Mononuclear cell (primary cell): ENCODE results near the gene SLA2. TPM values are rescaled to one million over a fixed set of nuclear protein-coding genes. Genes with fewer than 3 reads are reported as not detected.
"Not testable (repeated sequence)": the region's sequence is repeated elsewhere in the genome, so short reads cannot be mapped to it uniquely, and the experiment has no call there.

Source experiments
- H3K27me3 ChIP-seq: 2 replicates; pipeline ENCODE4 v1.6.0; 2011; ENCODE audit warnings: low read length, control low read depth; ENCODE audit not compliant: insufficient read depth
- H3K4me1 ChIP-seq: 2 replicates; pipeline ENCODE4 v1.5.1; 2011; ENCODE audit warnings: mild to moderate bottlenecking, low read length, control low read depth; ENCODE audit not compliant: insufficient read depth
- H3K4me3 ChIP-seq: 2 replicates; pipeline ENCODE4 v1.5.1; 2011; ENCODE audit warnings: mild to moderate bottlenecking, low read length, moderate library complexity
- H3K9me3 ChIP-seq: 2 replicates; pipeline ENCODE4 v1.5.1; 2011; ENCODE audit warnings: low read depth, mild to moderate bottlenecking, control low read depth, low read length
- total RNA-seq: library from RNA; depleted of rRNA; stranded (reverse); fragments of >200 nt; gene quantifications from one replicate; pipeline ENCODE4 v1.2.3, GENCODE V29; 2012

Gene SLA2
- total RNA-seq, 1 donor: 25.3 TPM

GRCh38 chr20:36656733-36657132, 10.7 kb upstream of the SLA2 start:
- Histone ChIP-seq H3K4me3 (no peak overlapping the region), H3K4me1 (peaks cover 14% of the 10 kb centered on the region), H3K9me3 (no peaks in the 10 kb centered on the region), H3K27me3 (no peaks in the 10 kb centered on the region)

DNA sequence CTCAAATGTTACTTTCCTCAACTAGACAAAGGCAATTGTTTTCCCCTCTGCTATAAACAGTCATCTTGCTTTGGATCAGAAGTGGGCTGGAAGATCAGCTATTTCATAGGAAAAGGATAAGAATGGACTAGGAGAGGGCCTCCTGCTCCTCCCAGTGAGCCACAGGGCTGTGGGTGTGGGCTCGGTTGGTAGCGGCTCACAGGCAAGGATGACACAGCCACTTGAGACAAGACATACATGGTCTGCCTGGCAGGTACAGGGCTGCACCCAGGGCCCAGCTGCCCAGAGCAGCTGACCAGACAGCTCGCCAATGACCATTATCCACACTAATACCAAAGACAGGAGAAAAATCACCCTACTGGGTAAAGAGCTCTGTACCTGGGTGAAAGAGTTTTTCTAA, 9.0 kb upstream of the SLA2 start:
- no peaks in the 10 kb centered on the region for H3K9me3 ChIP-seq
- H3K4me1 ChIP-seq: peaks cover 14% of the 10 kb centered on the region
- no peak overlapping the region for H3K4me3 ChIP-seq
- H3K27me3 ChIP-seq: no peaks in the 10 kb centered on the region

DNA sequence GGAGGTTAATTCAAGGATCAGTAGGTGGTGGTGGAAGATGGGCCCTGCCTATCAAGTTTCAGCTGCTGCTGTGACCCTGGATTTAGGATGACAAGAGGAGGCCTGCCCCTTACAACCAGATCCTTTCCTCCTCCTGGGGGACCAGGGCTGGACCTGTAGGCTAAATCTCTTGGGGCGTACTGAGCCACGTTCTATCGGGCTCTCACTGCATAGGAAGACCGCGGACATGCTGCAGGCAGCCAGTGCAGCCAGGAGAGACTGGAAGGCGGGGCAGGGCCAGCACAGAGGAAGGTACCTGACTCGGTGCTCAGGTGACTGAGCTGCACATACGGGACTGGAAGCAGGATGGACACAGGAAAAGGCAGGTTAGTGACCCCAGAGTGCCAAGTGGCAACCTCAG, 8.5 kb upstream of the SLA2 start:
- no peaks in the 10 kb centered on the region for H3K9me3 ChIP-seq
- H3K4me3 ChIP-seq: no peak overlapping the region
- H3K27me3 ChIP-seq: no peaks in the 10 kb centered on the region
- H3K4me1 ChIP-seq: peaks cover 14% of the 10 kb centered on the region

DNA sequence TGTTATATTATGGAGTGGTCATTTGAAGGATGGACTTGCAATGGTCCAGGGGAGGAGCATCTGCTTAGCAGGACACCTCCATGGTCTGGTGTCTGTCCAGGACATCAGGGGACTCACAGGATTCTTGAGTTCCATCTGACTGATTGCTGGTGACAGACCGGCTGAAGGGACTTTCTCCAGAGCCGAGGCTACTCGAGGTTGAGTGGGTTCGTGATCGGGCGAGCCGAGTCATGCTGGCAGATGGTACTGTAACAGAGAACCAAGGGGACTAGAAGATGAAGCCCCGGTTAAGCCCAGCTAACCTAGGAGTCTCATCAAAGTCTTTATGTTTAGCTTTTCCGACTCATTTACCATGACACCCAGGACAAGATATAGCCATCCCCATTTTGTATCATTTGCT, 7.5 kb upstream of the SLA2 start:
- Histone ChIP-seq H3K4me1 (peaks cover 6% of the 10 kb centered on the region), H3K27me3 (no peaks in the 10 kb centered on the region)

GRCh38 chr20:36647196-36648121, 1.5 kb upstream of the SLA2 start:
- Histone ChIP-seq H3K4me3 (no peak overlapping the region), H3K4me1 (peaks cover 31% of the 10 kb centered on the region), H3K27me3 (no peaks in the 10 kb centered on the region), H3K9me3 (no peaks in the 10 kb centered on the region)

More for the DNA sequence above, 7.5 kb upstream of the SLA2 start:
- Histone ChIP-seq H3K4me3 (no peak overlapping the region), H3K9me3 (no peaks in the 10 kb centered on the region)

- peaks cover 37% of the 10 kb centered on the region for H3K4me1 ChIP-seq
These were observed 682 bp upstream of the SLA2 start for GRCh38 chr20:36646678-36647077.

GRCh38 chr20:36645353-36645752, 643 bp downstream of the SLA2 start:
- H3K4me3 ChIP-seq: peak overlapping the region; percentile 47
- no peaks in the 10 kb centered on the region for H3K9me3 ChIP-seq
- H3K27me3 ChIP-seq: no peaks in the 10 kb centered on the region
- peaks cover 37% of the 10 kb centered on the region for H3K4me1 ChIP-seq

More at GRCh38 chr20:36646678-36647077, 682 bp upstream of the SLA2 start:
- Histone ChIP-seq H3K9me3 (no peaks in the 10 kb centered on the region), H3K4me3 (no peak overlapping the region), H3K27me3 (no peaks in the 10 kb centered on the region)

DNA sequence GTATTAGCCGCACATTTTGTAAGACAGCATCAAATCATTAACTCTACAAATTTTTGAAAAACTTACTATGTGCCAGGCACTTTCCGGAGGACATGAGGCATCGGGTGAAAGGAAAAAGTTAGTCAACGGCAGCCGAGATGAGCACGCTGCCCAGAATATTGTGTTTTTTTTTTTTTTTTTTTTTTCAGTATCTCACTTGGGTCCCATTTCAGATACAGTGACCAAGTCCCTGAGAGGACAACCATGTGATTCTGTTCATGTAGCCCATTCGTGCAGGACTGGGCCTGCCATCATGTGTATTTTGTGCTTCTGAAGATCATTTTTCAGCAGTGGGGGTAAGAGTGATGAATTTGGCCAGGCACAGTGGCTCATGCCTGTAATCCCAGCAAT, 1.3 kb downstream of the SLA2 start:
- Histone ChIP-seq H3K4me3 (peak overlapping the region; percentile 32), H3K9me3 (no peaks in the 10 kb centered on the region), H3K27me3 (no peaks in the 10 kb centered on the region), H3K4me1 (peaks cover 37% of the 10 kb centered on the region)

DNA sequence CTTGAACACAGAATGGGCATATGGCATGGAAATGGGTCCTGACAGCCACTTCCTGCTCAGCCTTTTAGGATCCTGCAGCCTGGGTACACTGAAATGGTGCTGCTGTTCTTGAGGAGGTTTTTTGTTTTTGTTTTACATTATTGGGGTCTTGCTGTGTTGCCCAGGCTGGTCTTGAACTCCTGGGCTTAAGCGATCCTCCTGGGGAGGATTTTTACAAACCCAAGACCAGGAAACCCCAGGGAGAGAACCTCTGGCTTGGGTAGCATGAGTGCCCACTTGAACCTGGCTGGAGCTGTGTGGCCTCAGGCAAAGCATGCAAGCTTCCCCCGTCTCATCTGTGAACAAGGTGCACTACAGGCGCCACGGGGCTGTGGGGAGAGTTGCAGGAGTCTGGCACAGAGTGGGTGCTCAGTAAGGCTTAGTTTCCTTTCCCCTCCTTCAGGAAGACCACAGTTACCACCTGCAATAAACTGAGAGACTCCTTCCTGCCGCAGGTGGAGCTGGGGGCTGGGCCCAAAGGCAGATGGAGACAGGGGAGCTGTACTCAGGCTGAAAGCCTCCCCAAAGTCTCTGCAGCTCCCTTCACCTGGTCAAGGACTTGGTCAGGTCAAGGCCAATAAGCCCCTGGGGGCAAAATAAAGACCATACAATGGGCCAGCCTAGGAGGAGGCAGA, 1.8 kb downstream of the SLA2 start:
- peaks cover 37% of the 10 kb centered on the region for H3K4me1 ChIP-seq
- peak overlapping the region; percentile 32 for H3K4me3 ChIP-seq
- no peaks in the 10 kb centered on the region for H3K27me3 ChIP-seq
- no peaks in the 10 kb centered on the region for H3K9me3 ChIP-seq

- H3K27me3 ChIP-seq: no peaks in the 10 kb centered on the region
- H3K4me1 ChIP-seq: peaks cover 37% of the 10 kb centered on the region
- H3K9me3 ChIP-seq: no peaks in the 10 kb centered on the region
- H3K4me3 ChIP-seq: no peak overlapping the region
These were observed 3.9 kb downstream of the SLA2 start for GRCh38 chr20:36642136-36642535.

DNA sequence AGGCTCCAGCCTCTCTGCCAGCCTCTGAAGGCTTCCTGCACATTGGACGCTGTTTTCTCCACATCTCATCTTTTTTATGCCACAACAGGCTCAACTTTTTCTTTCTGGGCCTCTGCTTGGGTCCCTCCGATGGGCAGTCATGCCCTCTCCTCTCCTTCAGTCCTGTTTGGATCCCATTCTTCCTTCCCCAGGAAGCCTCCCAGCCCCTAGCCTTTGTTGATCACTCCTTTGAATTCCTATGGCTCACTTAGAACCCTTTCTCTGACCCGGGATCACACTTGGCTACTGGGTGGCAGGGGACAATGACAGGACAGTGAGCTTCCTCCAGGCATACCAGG, 4.5 kb downstream of the SLA2 start:
- no peaks in the 10 kb centered on the region for H3K9me3 ChIP-seq
- H3K4me1 ChIP-seq: peaks cover 34% of the 10 kb centered on the region
- H3K4me3 ChIP-seq: no peak overlapping the region
- H3K27me3 ChIP-seq: no peaks in the 10 kb centered on the region

- H3K27me3 ChIP-seq, H3K4me3 ChIP-seq, H3K9me3 ChIP-seq: not testable (repeated sequence)
- H3K4me1 ChIP-seq: peaks cover 20% of the 10 kb centered on the region
These were observed 7.1 kb downstream of the SLA2 start for GRCh38 chr20:36638876-36639400.

GRCh38 chr20:36634342-36634741, 11.7 kb downstream of the SLA2 start:
- Histone ChIP-seq H3K4me1 (peaks cover 26% of the 10 kb centered on the region), H3K9me3 (no peaks in the 10 kb centered on the region), H3K27me3 (no peaks in the 10 kb centered on the region), H3K4me3 (no peak overlapping the region)

GRCh38 chr20:36633285-36633772, 12.7 kb downstream of the SLA2 start:
- no peaks in the 10 kb centered on the region for H3K27me3 ChIP-seq
- H3K9me3 ChIP-seq: no peaks in the 10 kb centered on the region
- no peak overlapping the region for H3K4me3 ChIP-seq
- H3K4me1 ChIP-seq: peaks cover 36% of the 10 kb centered on the region

DNA sequence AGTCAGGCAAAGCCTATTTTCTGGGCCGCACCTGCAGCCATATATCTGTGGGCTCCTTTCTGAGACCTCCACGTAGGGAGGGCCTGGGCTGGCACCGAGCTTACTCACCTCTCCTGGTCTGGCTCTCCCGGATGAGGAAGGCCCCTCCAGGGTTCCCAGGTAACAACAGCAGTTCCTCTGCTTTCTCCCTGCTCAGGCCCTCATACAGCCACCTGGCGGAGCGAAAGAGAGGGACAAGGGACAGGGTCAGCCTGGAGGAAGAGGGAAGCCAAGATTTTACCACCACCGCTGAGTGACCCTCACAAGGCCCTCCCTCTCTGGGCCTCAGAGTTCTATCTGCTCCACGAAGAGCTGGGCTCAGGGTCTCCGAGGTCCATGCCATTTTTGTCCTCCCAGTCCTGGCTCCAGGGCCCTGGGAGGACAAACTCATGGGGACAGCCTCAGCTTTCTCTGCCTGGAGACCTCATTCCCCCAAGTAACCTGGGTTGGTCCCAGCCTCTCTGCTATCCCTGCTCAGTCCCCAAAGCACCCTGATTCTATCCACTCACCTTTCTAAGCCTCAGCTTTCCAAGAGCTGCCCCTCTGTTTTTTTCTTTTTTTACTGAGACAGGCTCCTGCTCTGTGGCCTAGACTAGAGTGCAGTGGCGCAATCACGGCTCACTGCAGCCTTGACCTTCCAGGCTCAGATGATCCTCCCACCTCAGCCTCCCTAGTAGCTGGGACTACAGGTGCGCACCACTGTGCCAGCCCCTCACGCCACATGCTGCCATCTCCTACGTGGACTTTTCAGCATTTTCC, 13.3 kb downstream of the SLA2 start:
- Histone ChIP-seq H3K4me1 (peaks cover 38% of the 10 kb centered on the region), H3K4me3 (no peak overlapping the region), H3K27me3 (no peaks in the 10 kb centered on the region), H3K9me3 (no peaks in the 10 kb centered on the region)
